NCI-H226 (cell line): ENCODE results near the gene NAMPT.
"Not testable (repeated sequence)": the region's sequence is repeated elsewhere in the genome, so short reads cannot be mapped to it uniquely, and the experiment has no call there.

Experiments
- DNase-seq: peaks from one replicate; pipeline ENCODE4 v3.0.0-alpha.2; 2015

NAMPT gene

DNA sequence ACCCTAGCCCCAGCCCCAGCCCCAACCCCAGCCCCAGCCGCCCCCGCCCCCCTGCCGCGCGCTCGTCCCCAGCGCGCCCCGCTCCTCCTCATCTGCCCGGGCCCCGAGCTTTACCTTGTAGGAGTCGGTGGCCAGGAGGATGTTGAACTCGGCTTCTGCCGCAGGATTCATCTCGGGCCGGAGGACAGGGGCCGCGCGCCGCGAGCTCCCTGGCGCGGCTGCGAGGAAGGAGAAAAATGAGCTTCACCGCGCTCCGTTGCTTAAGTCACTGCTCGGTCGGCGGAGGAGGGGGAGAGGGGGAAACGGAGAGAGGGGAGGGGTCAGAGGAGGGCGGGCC is at the start of gene NAMPT:
NAMPT (minus strand) TSS at position 270 of the 337 bp plus-strand sequence; CDS start at position 171, 99 bp downstream.
- no peak for DNase-seq

DNA sequence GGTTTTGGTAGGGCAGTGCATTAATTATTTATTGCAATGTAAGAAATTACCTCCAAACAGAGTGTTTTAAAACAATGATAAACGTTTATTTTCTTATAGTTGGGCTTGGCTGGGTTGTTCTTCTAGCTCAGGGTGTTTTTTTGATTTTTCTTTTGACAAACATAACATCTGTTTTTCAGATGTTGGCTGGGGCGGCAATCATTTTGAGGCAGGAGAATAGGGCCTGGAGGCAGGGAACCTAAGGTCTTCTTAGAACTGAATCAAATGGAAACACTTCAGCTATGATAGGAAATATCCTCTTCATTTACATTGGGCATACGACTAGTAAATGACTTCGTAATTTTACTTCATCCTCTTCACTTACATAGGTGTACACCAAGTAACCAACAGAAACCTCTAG is 47.4 kb upstream of the NAMPT start:
- no peak for DNase-seq

DNA sequence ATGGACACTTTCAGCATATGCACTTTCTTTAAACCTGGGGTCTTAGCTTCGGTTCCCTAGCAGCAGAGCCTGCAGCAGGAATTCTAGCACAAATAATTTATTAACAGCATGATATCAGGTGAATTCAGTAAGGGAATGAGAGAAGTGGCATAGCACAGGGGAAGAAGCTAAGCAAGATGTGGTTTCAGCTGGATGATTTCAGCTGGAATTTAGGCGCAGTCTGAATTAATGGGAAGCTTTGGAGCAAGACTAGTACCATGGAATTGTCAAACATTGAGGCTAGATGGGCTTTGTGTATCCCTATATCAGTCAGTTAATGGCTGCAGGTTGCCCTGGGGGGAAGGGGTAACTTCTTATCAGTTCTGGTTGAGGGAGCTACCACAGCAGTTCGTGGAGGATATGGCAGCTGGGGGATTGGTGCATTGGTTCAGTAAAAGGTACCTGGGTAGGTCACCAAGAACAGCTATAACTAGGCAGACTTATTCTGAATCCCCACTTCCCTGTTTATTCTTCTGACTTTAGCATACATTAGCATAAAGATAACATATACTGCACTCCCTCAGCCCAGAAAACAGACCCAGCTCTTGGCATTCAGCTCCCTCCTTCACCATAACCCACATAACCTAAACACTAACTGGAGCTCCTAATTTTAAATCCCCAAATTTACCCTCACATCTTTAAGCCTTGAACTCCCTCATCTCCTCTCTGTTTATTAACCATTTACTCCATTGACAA is 46.8 kb upstream of the NAMPT start:
- DNase-seq = no peak

DNA sequence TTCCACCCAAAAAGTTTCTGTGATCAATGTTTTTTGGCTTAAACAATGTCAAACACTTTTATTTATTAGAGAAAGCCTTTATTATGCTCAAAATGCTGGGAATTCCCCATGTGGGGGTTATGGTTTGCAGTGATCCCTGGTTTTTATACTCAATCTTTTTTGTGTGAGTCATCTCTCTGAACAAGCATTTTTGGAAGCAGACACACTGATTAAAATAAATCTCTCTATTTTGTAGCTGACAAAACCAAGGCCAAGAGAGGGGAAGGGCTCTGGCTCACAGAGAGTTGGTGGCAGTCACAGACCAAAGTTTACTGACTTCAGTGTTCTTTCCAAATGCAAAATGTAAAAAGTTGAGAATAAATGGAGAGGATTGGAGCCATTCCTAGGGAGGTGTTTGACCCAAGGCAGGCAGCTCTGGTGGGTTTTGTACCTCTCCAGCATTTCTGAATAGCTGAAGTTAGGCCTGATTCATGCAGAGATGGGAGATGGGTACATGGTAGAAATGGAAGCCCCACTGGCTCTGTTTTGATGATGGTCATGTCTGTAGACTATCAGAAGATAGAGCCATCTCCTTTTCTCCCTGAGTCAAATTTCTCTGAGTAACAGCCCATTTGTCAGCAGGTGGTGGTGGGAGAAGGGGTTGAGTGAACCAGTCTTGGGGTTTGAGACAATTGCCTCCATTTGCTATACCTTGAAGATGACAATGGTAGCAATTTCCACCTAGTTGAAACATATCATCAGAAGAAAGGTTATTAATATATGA is 45.4 kb upstream of the NAMPT start:
- DNase-seq = peak; percentile 70

DNA sequence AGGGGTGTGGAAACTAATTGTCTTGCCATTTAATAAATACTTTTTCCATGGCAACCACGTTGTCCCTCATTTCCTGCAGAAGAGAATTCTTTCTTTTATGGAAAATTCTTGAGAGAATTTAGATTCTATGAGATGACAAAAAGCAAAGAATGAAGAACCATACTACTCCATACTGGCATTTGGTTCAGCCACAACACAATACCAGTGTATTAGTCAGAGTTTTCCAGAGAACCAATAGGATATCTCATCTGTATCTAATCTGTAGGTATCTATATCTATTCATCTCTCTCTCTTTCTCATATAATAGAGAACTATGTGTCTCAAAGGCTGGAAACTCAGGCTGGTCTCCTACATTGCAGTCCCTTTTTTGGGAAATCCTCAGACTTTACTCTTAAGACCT is 44.6 kb upstream of the NAMPT start:
- DNase-seq = no peak

DNA sequence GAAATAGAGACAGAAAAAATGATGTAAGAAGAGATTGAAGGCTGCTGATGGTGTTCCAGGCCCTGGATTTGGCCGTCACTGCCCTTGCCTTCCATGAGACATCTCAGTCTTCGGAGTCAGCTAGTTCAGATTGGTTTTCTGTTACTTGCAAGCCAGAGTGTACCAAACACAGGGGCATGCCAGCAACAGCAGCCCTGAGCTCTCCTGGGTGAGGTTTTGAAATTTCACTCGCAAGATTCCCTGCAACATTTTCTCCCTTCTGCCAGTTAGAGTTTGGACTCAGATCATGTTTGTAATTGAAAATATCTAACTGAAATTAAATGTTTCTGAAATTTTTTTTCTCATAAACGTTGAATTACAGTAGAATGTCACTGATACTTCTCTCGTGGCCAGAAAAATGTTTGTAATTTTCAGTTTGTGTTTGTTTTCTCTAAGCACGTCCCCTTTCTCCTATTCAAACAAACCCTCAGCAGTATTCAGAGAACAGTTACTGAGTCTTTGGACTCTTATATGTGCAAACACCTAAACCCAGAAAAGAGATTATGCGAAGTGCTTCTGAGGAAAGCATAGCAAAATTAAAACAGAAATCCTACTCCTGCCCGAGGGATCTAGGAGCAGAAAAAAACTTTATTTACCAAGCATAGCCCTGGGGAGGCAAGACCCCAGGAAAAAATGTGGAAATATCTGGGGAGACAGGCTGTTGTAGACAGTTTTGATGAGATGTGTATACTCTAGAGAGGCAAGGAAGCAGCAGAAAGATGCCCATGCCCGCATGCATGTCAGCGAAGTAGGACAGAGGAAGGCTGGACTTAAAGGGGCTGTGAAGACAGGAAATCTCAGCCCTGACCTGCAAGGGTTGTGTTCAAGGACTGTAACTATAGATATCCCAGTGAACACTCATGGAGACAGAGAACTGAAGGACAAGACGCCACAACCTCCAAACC is 43.0 kb upstream of the NAMPT start:
- no peak for DNase-seq

DNA sequence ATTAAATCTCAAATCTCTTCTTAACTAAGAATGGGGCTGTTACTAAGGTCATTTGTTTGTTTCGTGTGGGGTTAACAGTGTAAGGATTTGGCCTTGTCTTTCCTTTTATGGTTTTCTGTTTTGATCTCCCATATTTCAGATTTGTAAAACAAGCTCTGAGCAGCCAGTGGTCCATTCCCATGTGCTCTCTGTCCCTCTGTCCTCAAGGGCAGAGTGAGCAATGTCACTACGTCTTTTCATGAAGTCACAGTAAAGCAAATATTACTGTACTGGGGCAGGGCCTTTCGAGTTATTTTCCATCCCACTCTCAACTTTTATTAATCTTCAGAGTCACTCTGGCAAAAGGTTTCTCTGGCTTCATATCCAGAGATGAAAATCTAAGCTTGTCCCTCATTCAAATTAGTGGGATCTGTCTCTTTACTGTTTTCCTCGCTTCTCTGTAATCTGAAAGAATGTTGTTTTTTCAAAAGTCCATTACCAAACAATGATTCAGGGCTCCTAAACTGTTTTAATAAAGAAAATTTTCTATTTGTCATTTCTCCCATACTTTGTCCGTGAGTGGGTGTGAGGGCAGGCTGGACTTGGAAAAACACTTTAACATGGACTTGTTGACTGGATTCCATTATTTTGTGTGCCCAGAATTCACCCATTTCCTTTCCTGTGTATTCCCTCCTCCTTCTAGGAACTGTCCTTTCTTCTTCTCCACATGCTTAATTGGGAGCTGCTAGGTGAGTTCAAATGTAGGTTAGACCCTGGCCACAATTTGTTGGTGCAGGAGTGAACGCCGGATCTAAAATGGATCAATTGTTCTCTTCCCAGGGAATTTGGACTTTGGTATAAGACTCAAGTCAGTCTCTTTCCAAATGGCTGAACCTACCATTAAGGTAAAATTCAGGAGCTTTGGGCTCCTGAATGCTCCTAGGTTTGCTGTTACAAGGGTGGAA is 42.1 kb upstream of the NAMPT start:
- DNase-seq = no peak

DNA sequence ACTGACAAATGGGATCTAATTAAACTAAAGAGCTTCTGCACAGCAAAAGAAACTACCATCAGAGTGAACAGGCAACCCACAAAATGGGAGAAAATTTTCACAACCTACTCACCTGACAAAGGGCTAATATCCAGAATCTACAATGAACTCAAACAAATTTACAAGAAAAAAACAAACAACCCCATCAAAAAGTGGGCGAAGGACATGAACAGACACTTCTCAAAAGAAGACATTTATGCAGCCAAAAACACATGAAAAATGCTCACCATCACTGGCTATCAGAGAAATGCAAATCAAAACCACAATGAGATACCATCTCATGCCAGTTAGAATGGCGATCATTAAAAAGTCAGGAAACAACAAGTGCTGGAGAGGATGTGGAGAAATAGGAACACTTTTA is 39.7 kb upstream of the NAMPT start:
- DNase-seq = not testable (repeated sequence)

DNA sequence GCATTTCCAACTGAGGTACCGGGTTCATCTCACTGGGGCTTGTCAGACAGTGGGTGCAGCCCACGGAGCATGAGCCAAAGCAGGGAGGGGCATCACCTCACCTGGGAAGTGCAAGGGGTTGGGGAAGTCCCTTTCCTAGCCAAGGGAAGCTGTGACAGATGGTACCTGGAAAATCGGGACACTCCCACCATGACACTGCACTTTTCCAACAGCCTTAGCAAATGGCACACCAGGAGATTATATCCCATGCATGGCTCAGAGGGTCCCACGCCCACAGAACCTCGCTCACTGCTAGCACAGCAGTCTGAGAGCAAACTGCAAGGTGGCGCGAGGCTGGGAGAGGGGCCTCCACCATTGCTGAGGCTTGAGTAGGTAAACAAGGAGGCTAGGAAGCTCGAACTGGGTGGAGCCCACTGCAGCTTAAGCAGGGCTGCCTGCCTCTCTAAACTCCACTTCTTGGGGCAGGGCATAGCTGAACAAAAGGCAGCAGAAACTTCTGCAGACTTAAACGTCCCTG is 35.5 kb upstream of the NAMPT start:
- DNase-seq = not testable (repeated sequence)

DNA sequence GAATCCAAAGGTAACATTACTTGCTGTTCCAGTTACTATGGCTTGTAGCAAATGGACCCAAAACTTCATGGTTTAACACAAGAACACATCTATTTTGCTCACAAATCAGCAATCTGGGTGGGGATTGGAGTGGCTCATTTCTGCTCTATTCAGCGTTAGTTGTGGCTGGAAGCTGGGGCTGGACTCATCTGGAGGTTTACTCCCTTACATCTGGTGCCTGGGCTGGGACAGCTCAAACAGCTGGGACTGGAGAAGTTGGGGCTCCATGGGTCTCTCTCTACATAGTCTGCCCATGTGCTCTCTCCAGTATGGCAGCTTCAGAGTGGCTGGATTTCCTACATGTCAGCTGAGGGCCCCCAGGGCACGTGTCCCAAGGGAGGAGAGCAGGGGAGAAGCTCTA is 33.7 kb upstream of the NAMPT start:
- DNase-seq = no peak

DNA sequence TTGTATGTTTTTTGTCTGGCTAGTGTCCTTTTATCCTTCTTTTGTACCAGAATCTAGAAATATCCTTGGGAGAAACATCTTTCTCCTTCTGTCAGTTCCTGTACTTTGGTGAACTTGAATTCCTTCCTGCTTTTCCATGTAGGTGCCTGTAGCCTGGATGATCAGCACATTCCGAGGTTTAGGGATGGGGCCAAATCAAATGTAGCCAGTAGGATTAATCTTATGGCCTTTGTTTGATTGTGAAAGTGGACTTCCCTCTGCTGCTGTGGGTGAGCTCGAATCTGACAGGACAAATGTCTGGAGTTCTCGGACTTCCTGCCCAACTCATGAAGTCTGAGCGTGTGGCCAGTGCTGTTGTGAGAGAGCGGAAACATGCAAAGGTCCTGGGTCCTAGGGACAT is 33.2 kb upstream of the NAMPT start:
- peak; percentile 68 for DNase-seq

DNA sequence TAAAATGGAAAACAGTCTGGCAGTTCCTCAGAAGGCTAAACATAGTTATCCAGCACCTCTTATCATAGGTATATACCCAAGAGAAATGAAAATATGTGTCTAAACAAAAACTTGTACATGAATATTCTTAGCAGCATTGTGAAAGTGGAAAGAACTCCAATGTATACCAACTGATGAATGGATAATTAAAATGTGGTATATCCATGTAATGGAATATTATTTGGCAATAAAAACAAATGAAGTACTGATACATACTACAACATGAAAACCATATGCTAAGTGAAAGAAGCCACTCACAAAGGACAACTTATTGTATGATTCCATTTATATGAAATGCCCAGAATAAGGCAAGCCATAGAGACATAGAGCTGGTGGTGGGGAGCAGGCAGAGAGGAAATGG is 32.2 kb upstream of the NAMPT start:
- no peak for DNase-seq

DNA sequence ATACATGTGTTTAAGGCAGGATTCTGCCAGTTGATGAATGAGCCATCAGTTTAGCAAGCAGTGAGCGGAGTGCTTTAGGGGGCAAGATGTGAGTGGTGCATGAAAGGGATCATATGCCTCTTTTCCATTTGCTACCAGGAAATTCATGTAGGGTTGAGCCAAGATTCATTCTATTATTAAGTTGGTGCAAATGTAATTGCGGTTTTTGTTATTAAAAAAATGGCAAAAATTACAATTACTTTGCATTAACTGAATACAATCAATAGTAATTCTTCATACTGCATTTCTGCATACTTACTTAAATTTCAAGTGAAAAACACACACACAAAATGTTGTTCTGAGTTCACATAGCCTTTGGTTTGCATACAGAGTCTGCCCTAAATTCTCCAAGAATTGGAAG is 30.1 kb upstream of the NAMPT start:
- DNase-seq = no peak

DNA sequence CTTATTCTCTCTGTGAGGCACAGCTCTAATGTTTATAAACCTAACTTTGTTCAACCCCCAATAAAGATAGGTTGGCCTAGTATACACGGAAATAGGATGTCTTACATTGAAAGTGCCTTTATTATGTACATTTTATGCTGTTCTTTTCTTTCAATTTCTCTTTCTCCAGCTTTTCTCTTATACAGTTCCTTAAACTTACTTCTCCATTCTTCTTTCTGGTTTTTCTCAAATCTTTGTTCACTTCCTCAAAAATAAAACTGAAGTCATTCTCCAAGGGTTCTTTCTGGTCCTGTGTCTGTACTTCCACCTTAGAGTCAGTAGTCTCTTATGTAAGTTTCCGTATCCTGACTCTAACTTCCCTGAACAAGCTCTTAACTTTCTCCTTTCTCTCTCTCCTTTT is 29.2 kb upstream of the NAMPT start:
- DNase-seq = no peak

DNA sequence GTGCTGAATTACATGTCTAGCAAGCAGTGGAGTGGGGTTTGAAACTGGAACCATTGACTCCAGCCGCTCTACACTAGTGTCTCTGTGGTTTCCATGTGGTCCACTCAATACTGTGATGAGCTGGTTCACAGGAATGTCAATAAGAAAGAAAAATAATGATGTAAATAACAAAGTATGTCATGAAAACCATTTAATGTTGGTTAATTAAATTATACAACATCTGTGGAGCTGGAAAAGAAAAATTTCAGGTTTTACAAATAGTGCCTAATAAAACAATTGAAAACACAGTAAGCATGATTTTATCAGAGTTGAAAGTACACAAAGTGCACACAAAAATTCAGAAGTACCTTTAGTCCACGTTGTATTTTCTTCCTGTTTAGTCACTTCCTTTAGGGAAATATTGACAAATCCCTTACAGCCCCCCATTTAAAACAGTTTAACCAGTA is 28.7 kb upstream of the NAMPT start:
- peak; percentile 52 for DNase-seq

DNA sequence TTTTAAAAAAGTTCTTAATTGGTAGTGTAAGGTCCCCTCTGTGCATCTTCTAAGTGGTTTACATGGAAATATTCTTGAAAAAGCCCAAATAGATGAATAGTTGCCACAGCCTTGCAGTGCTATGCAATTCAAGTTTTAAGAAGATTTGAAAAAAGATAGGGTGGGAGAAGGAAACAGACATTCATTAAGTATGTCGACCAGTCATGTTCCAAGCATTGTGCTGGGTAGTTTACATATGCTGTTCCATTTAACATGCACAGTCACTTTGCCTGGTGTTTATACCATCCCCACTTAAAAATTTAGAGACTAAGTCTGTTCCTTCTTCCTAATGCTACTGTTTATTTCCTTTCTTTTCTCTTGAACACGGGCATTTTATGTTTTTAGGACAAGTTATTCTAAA is 28.1 kb upstream of the NAMPT start:
- no peak for DNase-seq

DNA sequence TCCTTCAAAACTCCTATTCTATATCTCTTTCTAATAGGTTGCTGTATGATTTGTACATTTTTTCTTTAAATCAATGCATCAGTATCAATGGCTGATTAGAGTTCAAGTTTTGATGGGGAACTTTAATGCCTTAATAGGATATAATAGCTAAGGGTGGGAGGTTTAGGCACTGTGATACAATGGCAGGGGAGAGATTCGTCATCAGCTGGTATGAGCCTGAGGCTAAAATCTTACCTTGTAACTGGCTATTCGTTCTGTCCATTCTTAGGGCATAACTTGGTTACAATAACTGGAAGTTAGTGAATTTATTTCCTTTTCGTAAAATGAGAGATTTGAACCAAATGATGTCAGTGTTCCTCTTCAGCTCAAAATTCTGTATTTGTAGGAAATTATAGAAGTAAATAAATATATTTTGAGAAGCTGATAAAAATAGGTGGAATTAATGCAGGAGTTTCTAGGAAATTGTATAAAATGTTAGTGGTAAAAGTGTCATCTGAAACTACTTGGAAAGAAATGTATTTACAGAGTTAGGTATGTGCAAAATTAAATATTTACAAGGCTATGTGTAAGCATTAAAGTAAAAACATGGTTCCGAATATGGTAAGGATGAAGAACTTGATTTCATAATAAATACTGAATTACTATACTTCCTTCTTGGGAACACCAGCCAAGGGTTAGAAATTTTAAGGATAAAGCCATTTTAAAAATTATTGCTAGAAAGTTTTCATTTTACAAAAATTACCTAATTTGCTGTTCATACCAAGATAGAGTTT is 27.5 kb upstream of the NAMPT start:
- no peak for DNase-seq

DNA sequence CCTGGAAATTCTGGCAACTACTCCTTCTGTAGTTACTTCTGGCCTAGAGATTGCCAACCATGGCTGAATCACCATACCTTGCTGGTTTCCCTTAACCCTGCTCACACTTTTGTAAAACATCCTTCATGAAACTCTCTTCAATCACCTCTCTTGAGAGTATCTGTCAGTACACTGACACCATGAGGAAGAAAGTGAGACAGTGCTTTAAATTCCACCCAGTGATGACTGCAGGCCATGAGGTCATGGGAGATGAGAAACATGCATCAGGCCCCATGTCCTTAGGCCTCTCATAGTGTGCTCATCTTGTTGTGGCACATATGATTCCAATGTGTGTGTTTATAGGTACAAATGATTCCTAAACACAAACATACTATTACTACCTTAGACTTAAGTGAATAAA is 24.6 kb upstream of the NAMPT start:
- no peak for DNase-seq

DNA sequence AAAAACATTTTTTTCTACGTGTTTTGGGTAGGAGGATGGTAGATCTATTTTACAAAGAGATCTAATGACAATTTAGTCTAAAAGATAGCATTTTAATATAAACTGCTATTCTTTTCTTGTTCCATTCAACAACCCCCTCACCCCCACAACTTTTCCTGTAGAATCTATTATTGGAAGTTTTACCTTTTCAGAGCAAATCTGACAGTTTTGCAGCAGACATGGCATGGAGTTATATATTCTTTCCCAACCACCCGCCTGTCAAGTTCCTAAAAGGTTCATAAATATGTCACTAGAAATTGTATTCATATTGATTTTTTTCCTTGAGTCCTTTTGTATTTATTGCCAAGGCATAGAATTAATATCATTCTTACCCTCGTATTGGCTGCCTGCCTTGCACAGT is 21.5 kb upstream of the NAMPT start:
- DNase-seq = no peak

DNA sequence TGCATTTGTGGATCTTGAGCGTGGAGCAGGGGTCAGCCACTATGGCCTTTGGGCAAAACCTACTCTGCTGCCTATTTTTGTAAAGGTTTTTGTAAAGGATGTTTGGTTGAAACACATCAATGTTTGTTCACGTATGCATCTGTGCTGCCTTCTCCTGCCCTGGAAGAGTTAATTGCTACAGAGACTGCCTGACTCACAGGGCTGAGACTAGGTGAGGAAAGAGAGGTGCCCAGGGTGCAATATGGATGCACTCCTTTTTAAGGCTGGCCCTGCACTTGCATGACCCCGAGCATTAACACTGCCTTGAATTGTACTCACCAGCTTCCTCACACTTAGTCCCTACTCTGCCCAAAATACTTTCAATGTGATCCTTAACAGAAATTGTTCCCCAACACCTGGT is 20.9 kb upstream of the NAMPT start:
- DNase-seq = no peak

DNA sequence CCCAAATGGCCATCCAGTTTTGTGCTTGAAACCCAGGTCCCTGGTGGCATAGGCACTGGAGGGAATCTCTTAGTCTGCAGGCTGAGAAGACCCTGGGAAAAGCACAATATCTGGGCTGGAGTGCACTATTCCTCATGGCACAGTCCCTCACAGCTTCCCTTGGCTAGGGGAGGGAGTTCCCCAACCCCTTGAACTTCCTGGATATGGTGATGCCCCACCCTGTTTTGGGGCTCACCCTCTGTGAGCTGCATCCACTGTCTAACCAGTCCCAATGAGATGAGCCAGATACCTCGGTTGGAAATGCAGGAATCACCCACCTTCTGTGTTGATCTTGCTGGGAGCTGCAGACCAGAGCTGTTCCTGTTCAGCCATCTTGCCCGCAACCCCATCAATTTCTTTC is 19.8 kb upstream of the NAMPT start:
- no peak for DNase-seq
